ENCODE measurements around the gene RAB7B. TPM values are rescaled to one million over a fixed set of nuclear protein-coding genes. Genes with fewer than 3 reads are reported as not detected.

The RAB7B gene
- total RNA-seq, 1 donor from 2014 or later: not detected

- no peak within 1 kb of the TSS for H3K4me3 Mint-ChIP-seq (ENCODE audit: low read depth)
- H3K36me3 Mint-ChIP-seq (ENCODE audit: low read depth): no peaks in the 10 kb centered on the region
- H3K4me1 Mint-ChIP-seq (ENCODE audit: low read depth): no peaks in the 10 kb centered on the region
- intact Hi-C loops (cut with micrococcal nuclease): no loop called here
- no peak within 1 kb of the TSS for H3K27ac Mint-ChIP-seq
- H3K27me3 Mint-ChIP-seq (ENCODE audit: low read depth): peaks cover 26% of the 10 kb centered on the region
- H3K9me3 Mint-ChIP-seq: no peaks in the 10 kb centered on the region
- DNase-seq (ENCODE audit: low spot score): no peak
Measured at GRCh38 chr1:205943245-205943644, 60.0 kb downstream of the RAB7B start, which contains the start of gene SLC26A9. Gene SLC26A9 (minus strand): TSS chr1:205943456. CDS start chr1:205935820, 7,636 bp downstream.

- H3K4me3 Mint-ChIP-seq (ENCODE audit: low read depth): no peak overlapping the region
- H3K9me3 Mint-ChIP-seq: no peaks in the 10 kb centered on the region
- H3K27ac Mint-ChIP-seq: no peak overlapping the region
- no peaks in the 10 kb centered on the region for H3K4me1 Mint-ChIP-seq (ENCODE audit: low read depth)
- intact Hi-C loops (cut with micrococcal nuclease): no loop called here
- no peaks in the 10 kb centered on the region for H3K36me3 Mint-ChIP-seq (ENCODE audit: low read depth)
- no peak for DNase-seq (ENCODE audit: low spot score)
- peaks cover 29% of the 10 kb centered on the region for H3K27me3 Mint-ChIP-seq (ENCODE audit: low read depth)
Measured at GRCh38 chr1:205942631-205943159, 60.5 kb downstream of the RAB7B start.

- intact Hi-C loops (cut with micrococcal nuclease): no loop called here
- H3K27ac Mint-ChIP-seq: no peak overlapping the region
- peaks cover 32% of the 10 kb centered on the region for H3K27me3 Mint-ChIP-seq (ENCODE audit: low read depth)
- DNase-seq (ENCODE audit: low spot score): no peak
- H3K4me3 Mint-ChIP-seq (ENCODE audit: low read depth): no peak overlapping the region
- H3K36me3 Mint-ChIP-seq (ENCODE audit: low read depth): no peaks in the 10 kb centered on the region
- H3K4me1 Mint-ChIP-seq (ENCODE audit: low read depth): no peaks in the 10 kb centered on the region
- H3K9me3 Mint-ChIP-seq: no peaks in the 10 kb centered on the region
Measured at GRCh38 chr1:205940710-205941109, 62.5 kb downstream of the RAB7B start.

GRCh38 chr1:205939690-205940330 is 63.4 kb downstream of the RAB7B start:
- DNase-seq (ENCODE audit: low spot score): no peak
- no peak overlapping the region for H3K27ac Mint-ChIP-seq
- H3K4me1 Mint-ChIP-seq (ENCODE audit: low read depth): no peaks in the 10 kb centered on the region
- H3K36me3 Mint-ChIP-seq (ENCODE audit: low read depth): no peaks in the 10 kb centered on the region
- H3K9me3 Mint-ChIP-seq: no peaks in the 10 kb centered on the region
- intact Hi-C loops (cut with micrococcal nuclease): no loop called here
- H3K27me3 Mint-ChIP-seq (ENCODE audit: low read depth): peaks cover 28% of the 10 kb centered on the region
- no peak overlapping the region for H3K4me3 Mint-ChIP-seq (ENCODE audit: low read depth)

GRCh38 chr1:205938682-205939081 is 64.5 kb downstream of the RAB7B start:
- Mint-ChIP-seq H3K27me3 (ENCODE audit: low read depth) (peaks cover 23% of the 10 kb centered on the region), H3K9me3 (no peaks in the 10 kb centered on the region), H3K27ac (no peak overlapping the region), H3K4me3 (ENCODE audit: low read depth) (no peak overlapping the region), H3K4me1 (ENCODE audit: low read depth) (no peaks in the 10 kb centered on the region), H3K36me3 (ENCODE audit: low read depth) (no peaks in the 10 kb centered on the region)
- no peak for DNase-seq (ENCODE audit: low spot score)
- intact Hi-C loops (cut with micrococcal nuclease): no loop called here

- H3K27ac Mint-ChIP-seq: no peak overlapping the region
- no peaks in the 10 kb centered on the region for H3K9me3 Mint-ChIP-seq
- H3K4me3 Mint-ChIP-seq (ENCODE audit: low read depth): no peak overlapping the region
- intact Hi-C loops (cut with micrococcal nuclease): no loop called here
- H3K4me1 Mint-ChIP-seq (ENCODE audit: low read depth): no peaks in the 10 kb centered on the region
- H3K27me3 Mint-ChIP-seq (ENCODE audit: low read depth): peaks cover 22% of the 10 kb centered on the region
- no peaks in the 10 kb centered on the region for H3K36me3 Mint-ChIP-seq (ENCODE audit: low read depth)
- no peak for DNase-seq (ENCODE audit: low spot score)
Measured at GRCh38 chr1:205936846-205937586, 66.2 kb downstream of the RAB7B start.

- Mint-ChIP-seq H3K27ac (no peak overlapping the region), H3K4me1 (ENCODE audit: low read depth) (no peaks in the 10 kb centered on the region), H3K36me3 (ENCODE audit: low read depth) (no peaks in the 10 kb centered on the region), H3K9me3 (no peaks in the 10 kb centered on the region), H3K27me3 (ENCODE audit: low read depth) (peaks cover 20% of the 10 kb centered on the region), H3K4me3 (ENCODE audit: low read depth) (no peak overlapping the region)
- intact Hi-C loops (cut with micrococcal nuclease): no loop called here
- no peak for DNase-seq (ENCODE audit: low spot score)
Measured at GRCh38 chr1:205936311-205936710, 66.9 kb downstream of the RAB7B start.

- DNase-seq (ENCODE audit: low spot score): no peak
- intact Hi-C loops (cut with micrococcal nuclease): no loop called here
- Mint-ChIP-seq H3K27ac (no peak overlapping the region), H3K4me1 (ENCODE audit: low read depth) (no peaks in the 10 kb centered on the region), H3K36me3 (ENCODE audit: low read depth) (no peaks in the 10 kb centered on the region), H3K27me3 (ENCODE audit: low read depth) (peaks cover 20% of the 10 kb centered on the region), H3K4me3 (ENCODE audit: low read depth) (no peak overlapping the region), H3K9me3 (no peaks in the 10 kb centered on the region)
Measured at GRCh38 chr1:205935869-205936268, 67.3 kb downstream of the RAB7B start.

- Mint-ChIP-seq H3K27me3 (ENCODE audit: low read depth) (peaks cover 25% of the 10 kb centered on the region), H3K36me3 (ENCODE audit: low read depth) (no peaks in the 10 kb centered on the region), H3K4me3 (ENCODE audit: low read depth) (no peak overlapping the region), H3K27ac (no peak overlapping the region), H3K9me3 (no peaks in the 10 kb centered on the region), H3K4me1 (ENCODE audit: low read depth) (no peaks in the 10 kb centered on the region)
- DNase-seq (ENCODE audit: low spot score): no peak
- intact Hi-C loops (cut with micrococcal nuclease): no loop called here
Measured at GRCh38 chr1:205934788-205935187, 68.4 kb downstream of the RAB7B start.

- DNase-seq (ENCODE audit: low spot score): no peak
Measured at GRCh38 chr1:205933671-205934618, 69.2 kb downstream of the RAB7B start.

GRCh38 chr1:205932776-205933175 is 70.4 kb downstream of the RAB7B start:
- intact Hi-C loops (cut with micrococcal nuclease): no loop called here
- H3K4me3 Mint-ChIP-seq (ENCODE audit: low read depth): no peak overlapping the region

More at GRCh38 chr1:205933671-205934618, 69.2 kb downstream of the RAB7B start:
- Mint-ChIP-seq H3K36me3 (ENCODE audit: low read depth) (no peaks in the 10 kb centered on the region), H3K27me3 (ENCODE audit: low read depth) (peaks cover 23% of the 10 kb centered on the region), H3K4me1 (ENCODE audit: low read depth) (no peaks in the 10 kb centered on the region), H3K9me3 (no peaks in the 10 kb centered on the region), H3K4me3 (ENCODE audit: low read depth) (no peak overlapping the region), H3K27ac (no peak overlapping the region)
- intact Hi-C loops (cut with micrococcal nuclease): no loop called here

GRCh38 chr1:205930799-205931281 is 72.4 kb downstream of the RAB7B start:
- peaks cover 10% of the 10 kb centered on the region for H3K27me3 Mint-ChIP-seq (ENCODE audit: low read depth)
- no peaks in the 10 kb centered on the region for H3K36me3 Mint-ChIP-seq (ENCODE audit: low read depth)
- no peak overlapping the region for H3K27ac Mint-ChIP-seq
- H3K4me1 Mint-ChIP-seq (ENCODE audit: low read depth): no peaks in the 10 kb centered on the region
- intact Hi-C loops (cut with micrococcal nuclease): no loop called here
- no peak for DNase-seq (ENCODE audit: low spot score)
- no peak overlapping the region for H3K4me3 Mint-ChIP-seq (ENCODE audit: low read depth)
- no peaks in the 10 kb centered on the region for H3K9me3 Mint-ChIP-seq

More at GRCh38 chr1:205932776-205933175, 70.4 kb downstream of the RAB7B start:
- H3K9me3 Mint-ChIP-seq: no peaks in the 10 kb centered on the region
- no peak for DNase-seq (ENCODE audit: low spot score)
- no peaks in the 10 kb centered on the region for H3K4me1 Mint-ChIP-seq (ENCODE audit: low read depth)
- no peak overlapping the region for H3K27ac Mint-ChIP-seq
- H3K27me3 Mint-ChIP-seq (ENCODE audit: low read depth): peaks cover 17% of the 10 kb centered on the region
- no peaks in the 10 kb centered on the region for H3K36me3 Mint-ChIP-seq (ENCODE audit: low read depth)

All from activated T-helper 2 cell treated with anti-CD3 and anti-CD28 coated beads, Interferon-gamma antibody, Interleukin-2, Interleukin-4, amounts not matched to agents 10 μg/mL and 5 μg/mL and 100 μg/mL, durations not matched to agents 14 hours and 24 hours and 36 hours (primary cell).